ENCODE data around the gene FGF23.

Gene FGF23

GRCh38 chr12:4418913-4419312 lies 39.4 kb upstream of the FGF23 start:
- in situ Hi-C loops (cut with MboI; ENCODE audit: low pct_unique_long_range_greater_than_20kb, low sequenced_read_pairs, unreplicated experiment), result loop anchor here (10.0 kb wide), 1 partner anchor 106 kb away; no protein-coding TSS in a partner anchor
- DNase-seq (ENCODE audit: low spot score), result no peak
- TF ChIP-seq CTCF (IDR thresholded peaks at IDR 0.05; ENCODE audit: extremely low read depth, insufficient read depth, missing control alignments), result no peak

GRCh38 chr12:4417936-4418335 lies 38.4 kb upstream of the FGF23 start:
- no peak for DNase-seq (ENCODE audit: low spot score)
- in situ Hi-C loops (cut with MboI; ENCODE audit: low pct_unique_long_range_greater_than_20kb, low sequenced_read_pairs, unreplicated experiment), result loop anchor here (10.0 kb wide), 1 partner anchor 107 kb away; no protein-coding TSS in a partner anchor
- no peak for TF ChIP-seq CTCF (IDR thresholded peaks at IDR 0.05; ENCODE audit: extremely low read depth, insufficient read depth, missing control alignments)

- TF ChIP-seq CTCF (IDR thresholded peaks at IDR 0.05; ENCODE audit: extremely low read depth, insufficient read depth, missing control alignments), result no peak
- in situ Hi-C loops (cut with MboI; ENCODE audit: low pct_unique_long_range_greater_than_20kb, low sequenced_read_pairs, unreplicated experiment), result loop anchor here (10.0 kb wide), 1 partner anchor 107 kb away; no protein-coding TSS in a partner anchor
- no peak for DNase-seq (ENCODE audit: low spot score)
These were observed 37.9 kb upstream of the FGF23 start for GRCh38 chr12:4417455-4417854.

- in situ Hi-C loops (cut with MboI; ENCODE audit: low pct_unique_long_range_greater_than_20kb, low sequenced_read_pairs, unreplicated experiment), result loop anchor here (10.0 kb wide), 1 partner anchor 109 kb away; no protein-coding TSS in a partner anchor
- no peak for TF ChIP-seq CTCF (IDR thresholded peaks at IDR 0.05; ENCODE audit: extremely low read depth, insufficient read depth, missing control alignments)
- DNase-seq (ENCODE audit: low spot score), result no peak
These were observed 36.8 kb upstream of the FGF23 start for GRCh38 chr12:4416276-4416675.

- TF ChIP-seq CTCF (IDR thresholded peaks at IDR 0.05; ENCODE audit: extremely low read depth, insufficient read depth, missing control alignments), result no peak
- no peak for DNase-seq (ENCODE audit: low spot score)
- in situ Hi-C loops (cut with MboI; ENCODE audit: low pct_unique_long_range_greater_than_20kb, low sequenced_read_pairs, unreplicated experiment), result loop anchor here (10.0 kb wide), 1 partner anchor 112 kb away; no protein-coding TSS in a partner anchor
These were observed 33.0 kb upstream of the FGF23 start for GRCh38 chr12:4412465-4412864.

- in situ Hi-C loops (cut with MboI; ENCODE audit: low pct_unique_long_range_greater_than_20kb, low sequenced_read_pairs, unreplicated experiment), result loop anchor here (10.0 kb wide), 1 partner anchor 113 kb away; no protein-coding TSS in a partner anchor
- no peak for DNase-seq (ENCODE audit: low spot score)
- no peak for TF ChIP-seq CTCF (IDR thresholded peaks at IDR 0.05; ENCODE audit: extremely low read depth, insufficient read depth, missing control alignments)
These were observed 32.5 kb upstream of the FGF23 start for GRCh38 chr12:4412056-4412455.
